ENCODE results near the gene PCDHGA1. TPM values are rescaled to one million over a fixed set of nuclear protein-coding genes. Genes with fewer than 3 reads are reported as not detected.

Gene PCDHGA1
- polyA plus RNA-seq: 0.69 TPM in 1 of 2 replicates, not detected in the other

DNA sequence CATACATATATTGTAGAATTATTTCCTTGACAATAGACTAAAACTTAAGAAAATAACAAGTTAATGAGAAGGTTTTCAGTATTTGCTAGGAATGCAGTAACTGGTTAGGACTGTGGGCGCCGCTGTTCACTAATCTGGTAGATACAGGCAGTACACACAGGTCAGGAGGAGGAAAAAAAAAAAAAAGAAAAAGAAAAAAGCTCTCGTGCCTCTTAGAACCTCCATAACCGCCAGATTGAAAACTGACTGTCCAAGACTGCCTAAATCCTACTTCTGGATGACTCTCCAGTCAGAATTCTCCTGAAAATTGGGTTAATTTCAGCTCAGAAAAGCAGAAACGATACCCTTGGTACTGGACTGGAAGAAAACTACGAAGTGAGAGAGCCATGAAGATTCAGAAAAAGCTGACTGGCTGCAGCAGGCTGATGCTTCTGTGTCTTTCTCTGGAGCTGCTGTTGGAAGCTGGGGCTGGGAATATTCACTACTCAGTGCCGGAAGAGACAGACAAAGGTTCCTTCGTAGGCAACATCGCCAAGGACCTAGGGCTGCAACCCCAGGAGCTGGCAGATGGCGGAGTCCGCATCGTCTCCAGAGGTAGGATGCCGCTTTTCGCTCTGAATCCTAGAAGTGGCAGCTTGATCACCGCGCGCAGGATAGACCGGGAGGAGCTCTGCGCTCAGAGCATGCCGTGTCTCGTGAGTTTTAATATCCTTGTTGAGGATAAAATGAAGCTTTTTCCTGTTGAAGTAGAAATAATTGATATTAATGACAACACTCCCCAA is at the start of gene PCDHGA1:
PCDHGA1 (plus strand) TSS at position 216 of the 782 bp plus-strand sequence.

DNA sequence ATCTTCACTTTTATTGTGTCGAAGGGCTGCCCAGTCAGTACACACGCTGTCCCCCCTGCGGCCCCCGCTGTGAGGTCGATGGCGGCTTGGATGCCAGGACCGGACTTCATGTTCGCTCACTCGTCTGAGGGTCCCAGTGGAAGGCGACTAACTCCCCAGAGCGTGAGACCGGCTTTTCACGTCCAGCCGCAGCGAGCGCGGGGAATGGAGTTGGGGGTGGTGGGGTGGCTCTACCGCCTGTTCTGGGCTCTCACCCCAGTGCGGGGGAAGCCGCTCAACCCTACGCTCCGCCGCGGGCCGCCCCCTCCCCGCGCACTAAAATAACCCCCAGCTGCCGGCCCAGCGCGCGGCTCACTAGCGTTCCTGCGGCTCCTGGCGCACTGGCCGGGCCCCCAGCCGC is 26.6 kb upstream of the PCDHGA1 start, which contains the start of gene SLC25A2:
SLC25A2 (minus strand) TSS at position 294 of the 400 bp plus-strand sequence; CDS start at position 110, 184 bp downstream.

DNA sequence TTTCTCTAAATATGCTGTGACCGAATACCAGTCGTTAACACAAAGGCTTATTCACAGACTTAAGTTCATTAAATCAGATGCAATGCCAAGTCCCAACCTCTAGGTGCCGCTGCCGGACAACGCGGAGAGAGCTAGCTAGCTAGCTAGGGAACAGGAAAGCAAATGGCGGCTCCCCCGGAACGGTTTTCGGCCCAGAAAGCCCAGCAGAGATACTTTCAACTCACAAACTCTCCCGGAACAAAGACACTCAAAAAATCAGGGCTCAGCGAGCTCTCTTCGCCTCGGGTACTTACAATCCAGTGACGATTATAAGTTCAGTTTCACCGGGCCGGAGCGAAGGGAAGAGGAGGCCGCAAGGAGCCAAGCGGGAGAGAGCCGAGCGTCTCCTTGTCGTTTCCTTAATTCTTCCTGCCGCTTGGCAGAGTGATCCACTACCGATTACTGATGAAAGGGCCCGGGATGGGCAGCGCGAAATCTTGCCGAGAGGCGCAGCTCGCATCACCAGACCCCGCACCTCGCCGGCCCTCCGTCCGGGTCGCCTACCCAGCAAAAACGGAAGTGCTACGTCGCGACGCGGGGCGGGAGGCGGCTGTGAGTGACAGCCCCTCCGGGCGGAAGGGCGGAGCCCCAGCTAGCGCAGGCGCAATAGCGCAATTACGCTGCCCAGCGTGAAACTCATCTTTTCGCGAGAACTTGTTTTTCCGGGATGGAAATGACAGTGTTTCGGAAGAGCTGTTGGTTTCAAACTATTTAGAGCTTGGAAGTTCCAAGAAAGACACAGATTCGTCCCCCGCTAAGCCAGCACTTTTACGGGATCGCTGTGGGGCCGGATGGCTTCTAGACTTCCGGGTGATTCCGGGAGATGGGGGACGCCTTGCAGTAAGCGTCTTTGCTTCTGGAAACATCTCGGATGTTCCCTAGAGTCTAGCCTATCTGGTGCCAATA is 9.8 kb upstream of the PCDHGA1 start, which contains the start of gene TAF7:
TAF7 (minus strand) TSS at position 560 of the 945 bp plus-strand sequence. CDS start 740 bp downstream, outside the sequence.

DNA sequence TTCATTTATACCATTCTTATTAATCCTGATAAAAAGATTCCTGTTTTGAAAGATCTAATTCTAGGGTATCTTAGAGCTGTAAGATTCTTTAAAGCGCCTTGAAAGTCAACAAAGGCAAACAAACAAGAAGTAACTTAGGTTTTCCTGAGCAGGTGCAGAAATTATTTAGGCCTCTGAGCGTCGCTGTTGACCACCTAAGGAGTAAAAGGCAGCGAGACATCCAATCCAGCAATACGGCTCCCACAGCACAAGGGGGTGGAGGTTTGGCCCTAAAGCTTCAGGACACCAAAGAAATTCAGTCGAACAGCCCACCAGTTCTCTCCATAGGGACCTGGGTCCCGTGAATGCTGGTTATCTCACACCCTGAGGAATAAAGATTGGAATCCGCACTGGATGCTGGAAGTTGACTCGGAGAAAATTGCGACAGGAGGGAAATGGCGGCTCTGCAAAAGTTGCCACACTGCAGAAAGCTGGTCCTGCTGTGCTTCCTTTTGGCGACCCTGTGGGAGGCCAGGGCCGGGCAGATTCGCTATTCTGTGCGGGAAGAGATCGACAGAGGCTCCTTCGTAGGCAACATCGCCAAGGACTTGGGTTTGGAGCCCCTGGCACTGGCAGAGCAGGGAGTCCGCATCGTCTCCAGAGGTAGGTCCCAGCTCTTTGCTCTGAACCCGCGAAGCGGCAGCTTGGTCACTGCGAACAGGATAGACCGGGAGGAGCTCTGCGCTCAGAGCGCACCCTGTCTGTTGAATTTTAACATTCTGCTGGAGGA is 8.4 kb downstream of the PCDHGA1 start, which contains the start of gene PCDHGA2:
PCDHGA2 (plus strand) TSS at position 223 of the 769 bp plus-strand sequence.

DNA sequence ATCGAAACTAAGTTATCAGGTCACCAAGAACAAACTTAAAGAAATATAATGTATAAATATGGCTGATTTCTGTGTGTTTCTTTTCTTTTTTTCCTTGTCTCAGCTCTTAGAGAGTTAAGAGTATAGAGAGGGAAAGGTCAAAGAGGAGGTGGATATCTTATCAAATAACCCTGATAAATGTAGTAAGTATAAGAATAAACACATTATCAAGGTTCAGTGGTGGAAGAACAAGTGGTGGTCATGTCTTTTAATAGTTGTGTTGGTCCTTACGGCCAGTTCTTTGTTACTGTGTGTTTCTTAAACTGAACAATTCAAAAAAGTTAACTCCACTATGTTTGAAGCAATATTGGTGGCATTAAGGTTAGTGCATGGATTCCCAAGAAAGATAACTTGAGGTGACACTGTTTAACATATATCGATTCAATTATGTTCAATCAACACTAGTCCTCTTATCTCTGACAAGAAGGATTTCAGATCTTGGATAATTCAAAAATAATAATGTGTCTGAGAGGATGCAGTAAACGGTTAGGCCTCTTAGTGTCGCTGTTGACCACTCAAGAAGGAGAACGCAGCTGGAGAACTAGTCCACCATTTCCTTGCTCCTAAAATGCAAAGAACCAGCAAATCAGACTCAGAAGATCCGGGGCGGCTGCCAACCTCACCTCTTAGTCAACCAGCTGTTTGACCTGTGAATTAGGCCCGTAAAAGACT is 13.1 kb downstream of the PCDHGA1 start, which contains the start of gene PCDHGA3:
PCDHGA3 (plus strand) TSS at position 588 of the 711 bp plus-strand sequence. CDS start 205 bp downstream, outside the sequence.

DNA sequence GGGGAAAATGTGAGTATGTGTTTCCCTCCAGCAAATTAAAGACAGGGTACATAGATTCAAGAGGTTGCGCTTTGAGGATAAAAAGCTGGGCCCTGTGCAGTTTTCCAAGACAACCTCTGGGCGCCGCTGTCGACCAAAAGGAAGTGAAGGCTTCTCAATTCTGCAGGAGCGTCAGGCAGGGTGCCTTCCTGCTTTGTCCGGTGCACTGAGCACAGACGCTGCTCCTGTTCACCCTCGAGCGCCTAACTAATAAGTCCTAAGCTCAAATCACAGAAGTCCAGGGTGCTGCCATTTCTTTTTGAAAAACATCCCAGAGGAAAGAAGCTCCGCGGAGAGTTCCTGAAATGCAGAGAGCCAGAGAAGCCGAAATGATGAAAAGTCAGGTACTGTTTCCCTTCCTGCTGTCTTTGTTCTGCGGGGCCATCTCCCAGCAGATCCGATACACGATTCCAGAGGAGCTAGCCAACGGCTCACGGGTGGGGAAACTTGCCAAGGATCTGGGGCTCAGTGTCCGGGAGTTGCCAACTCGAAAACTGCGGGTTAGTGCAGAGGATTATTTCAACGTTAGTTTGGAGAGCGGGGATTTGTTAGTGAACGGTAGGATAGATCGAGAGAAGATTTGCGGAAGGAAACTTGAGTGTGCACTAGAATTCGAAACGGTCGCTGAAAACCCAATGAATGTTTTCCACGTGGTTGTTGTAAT is 19.8 kb downstream of the PCDHGA1 start, which contains the start of gene PCDHGB1:
PCDHGB1 (plus strand) TSS at position 183 of the 703 bp plus-strand sequence; CDS start at position 345, 162 bp downstream.

DNA sequence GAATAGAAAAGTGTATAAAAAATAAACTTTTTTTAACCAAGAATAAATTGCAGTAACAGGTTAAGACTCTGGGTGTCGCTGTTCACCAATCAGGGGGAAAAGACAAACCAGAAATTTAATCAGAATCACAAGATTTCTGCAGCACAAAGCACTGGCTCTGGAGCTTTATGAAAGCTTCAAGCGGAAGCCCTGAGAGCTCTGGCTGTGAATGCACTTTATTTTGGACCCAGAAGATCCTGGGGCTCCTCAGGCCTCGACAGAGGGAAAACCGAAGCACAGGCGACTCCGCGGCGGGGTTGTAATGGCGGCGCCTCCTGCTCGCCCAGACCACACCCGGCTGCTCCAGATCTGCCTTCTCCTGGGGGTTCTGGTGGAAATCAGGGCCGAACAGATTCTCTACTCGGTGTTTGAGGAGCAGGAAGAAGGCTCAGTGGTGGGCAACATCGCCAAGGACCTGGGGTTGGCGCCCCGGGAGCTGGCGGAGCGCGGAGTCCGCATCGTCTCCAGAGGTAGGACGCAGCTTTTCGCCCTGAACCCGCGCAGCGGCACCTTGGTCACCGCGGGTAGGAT is 24.7 kb downstream of the PCDHGA1 start, which contains the start of gene PCDHGA4:
PCDHGA4 (plus strand) TSS at position 122 of the 570 bp plus-strand sequence; CDS start at position 209, 87 bp downstream.

DNA sequence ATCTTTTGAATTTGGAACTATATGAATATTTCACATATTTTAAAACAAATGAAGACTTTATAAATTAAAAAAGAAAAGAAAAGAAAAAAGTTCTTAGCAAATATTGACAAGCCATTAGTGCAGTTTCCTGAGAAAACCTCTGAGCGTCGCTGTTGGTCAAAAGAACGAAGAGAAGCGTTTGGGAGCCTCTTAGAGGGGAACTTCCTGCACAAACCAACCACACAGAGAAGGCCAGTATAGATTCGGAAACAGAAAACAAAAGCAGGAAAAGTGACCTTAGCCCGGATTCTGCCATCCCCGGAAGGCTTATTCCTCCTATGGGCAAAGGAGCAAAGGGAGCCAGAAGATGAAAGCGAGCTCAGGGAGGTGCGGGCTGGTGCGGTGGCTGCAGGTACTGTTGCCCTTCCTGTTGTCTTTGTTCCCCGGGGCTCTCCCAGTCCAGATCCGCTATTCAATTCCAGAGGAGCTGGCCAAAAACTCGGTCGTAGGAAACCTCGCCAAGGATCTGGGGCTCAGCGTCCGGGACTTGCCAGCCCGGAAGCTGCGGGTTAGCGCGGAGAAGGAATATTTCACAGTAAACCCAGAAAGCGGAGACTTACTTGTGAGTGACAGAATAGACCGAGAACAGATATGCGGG is 29.6 kb downstream of the PCDHGA1 start, which contains the start of gene PCDHGB2:
PCDHGB2 (plus strand) TSS at position 205 of the 637 bp plus-strand sequence; CDS start at position 347, 142 bp downstream.

DNA sequence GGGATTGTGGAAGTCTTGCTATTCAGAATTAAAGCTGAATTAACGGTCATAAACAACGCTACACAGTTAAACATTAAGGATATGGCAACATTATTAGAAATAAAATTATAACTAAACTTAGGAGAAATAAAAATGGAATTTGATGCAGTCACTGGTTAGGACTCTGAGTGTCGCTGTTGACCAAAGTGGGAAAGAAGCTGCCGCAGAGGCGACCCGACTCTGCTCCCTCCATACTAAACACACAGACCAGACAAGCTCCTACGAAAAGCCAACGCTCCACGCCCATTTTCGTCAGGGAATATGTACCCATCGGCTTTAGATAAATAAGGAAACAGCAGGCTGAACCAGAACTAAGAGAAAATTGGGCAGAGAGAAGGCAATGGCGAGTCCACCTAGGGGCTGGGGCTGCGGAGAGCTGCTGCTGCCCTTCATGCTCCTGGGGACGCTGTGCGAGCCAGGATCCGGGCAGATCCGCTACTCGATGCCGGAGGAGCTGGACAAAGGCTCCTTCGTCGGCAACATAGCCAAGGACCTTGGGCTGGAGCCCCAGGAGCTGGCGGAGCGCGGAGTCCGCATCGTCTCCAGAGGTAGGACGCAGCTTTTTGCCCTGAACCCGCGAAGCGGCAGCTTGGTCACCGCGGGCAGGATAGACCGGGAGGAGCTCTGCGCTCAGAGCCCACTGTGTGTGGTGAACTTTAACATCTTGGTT is 33.8 kb downstream of the PCDHGA1 start, which contains the start of gene PCDHGA5:
PCDHGA5 (plus strand) TSS at position 211 of the 709 bp plus-strand sequence; CDS start at position 380, 169 bp downstream.

DNA sequence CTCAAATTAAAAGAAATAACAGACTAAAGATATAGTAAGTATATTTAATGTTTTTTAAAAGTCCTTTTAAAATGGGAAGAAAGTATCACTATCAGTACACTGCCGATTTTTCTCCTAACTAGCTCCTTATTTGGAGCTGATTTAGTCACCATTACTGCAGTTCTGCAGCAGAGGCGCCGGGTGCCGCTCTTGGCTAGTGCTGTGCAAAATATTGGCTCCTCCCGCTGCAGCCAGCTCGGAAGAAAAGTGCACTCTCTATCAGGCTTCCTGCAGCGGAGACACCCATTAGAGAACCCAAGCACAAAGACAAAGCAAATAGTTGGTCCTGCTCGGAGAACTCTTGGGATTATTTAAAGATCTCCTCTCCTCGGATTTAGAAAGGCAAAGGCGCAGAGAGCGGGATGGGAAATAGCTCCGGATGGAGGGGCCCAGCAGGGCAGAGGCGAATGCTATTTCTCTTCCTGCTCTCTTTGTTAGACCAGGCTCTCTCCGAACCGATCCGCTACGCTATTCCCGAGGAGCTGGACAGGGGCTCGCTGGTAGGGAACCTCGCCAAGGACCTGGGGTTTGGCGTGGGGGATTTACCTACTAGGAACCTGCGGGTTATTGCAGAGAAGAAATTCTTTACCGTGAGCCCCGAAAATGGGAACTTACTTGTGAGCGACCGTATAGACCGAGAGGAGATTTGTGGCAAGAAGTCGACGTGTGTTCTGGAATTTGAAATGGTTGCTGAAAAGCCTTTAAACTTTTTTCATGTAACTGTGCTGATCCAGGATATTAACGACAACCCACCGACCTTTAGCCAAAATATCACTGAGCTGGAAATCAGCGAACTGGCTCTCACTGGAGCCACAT is 39.9 kb downstream of the PCDHGA1 start, which contains the start of gene PCDHGB3:
PCDHGB3 (plus strand) TSS at position 249 of the 855 bp plus-strand sequence; CDS start at position 402, 153 bp downstream.

DNA sequence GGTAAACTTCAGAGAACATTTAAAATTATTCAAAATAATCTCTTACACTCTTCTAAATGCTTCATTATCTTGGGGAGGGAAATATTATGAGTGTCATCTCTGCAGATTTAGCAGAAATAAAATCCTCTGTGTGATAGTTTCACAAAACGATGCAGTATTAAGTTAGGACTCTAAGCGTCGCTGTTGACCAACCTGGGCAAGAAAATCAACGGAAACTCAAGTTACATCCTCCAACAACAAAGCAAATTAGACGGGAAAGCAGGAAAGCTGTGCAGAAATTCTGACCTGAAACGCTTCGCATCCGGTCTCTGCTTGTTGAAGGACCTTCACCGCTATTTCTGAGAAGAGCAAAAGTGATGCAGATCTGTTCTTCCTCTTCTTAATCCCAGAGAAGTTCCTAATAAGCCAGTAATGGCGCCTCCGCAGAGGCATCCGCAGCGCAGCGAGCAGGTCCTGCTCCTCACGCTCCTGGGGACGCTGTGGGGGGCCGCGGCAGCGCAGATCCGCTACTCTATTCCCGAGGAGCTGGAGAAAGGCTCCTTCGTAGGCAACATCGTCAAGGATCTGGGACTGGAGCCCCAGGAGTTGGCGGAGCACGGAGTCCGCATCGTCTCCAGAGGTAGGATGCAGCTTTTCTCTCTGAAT is 43.5 kb downstream of the PCDHGA1 start, which contains the start of gene PCDHGA6:
PCDHGA6 (plus strand) TSS at position 219 of the 645 bp plus-strand sequence; CDS start at position 412, 193 bp downstream.

DNA sequence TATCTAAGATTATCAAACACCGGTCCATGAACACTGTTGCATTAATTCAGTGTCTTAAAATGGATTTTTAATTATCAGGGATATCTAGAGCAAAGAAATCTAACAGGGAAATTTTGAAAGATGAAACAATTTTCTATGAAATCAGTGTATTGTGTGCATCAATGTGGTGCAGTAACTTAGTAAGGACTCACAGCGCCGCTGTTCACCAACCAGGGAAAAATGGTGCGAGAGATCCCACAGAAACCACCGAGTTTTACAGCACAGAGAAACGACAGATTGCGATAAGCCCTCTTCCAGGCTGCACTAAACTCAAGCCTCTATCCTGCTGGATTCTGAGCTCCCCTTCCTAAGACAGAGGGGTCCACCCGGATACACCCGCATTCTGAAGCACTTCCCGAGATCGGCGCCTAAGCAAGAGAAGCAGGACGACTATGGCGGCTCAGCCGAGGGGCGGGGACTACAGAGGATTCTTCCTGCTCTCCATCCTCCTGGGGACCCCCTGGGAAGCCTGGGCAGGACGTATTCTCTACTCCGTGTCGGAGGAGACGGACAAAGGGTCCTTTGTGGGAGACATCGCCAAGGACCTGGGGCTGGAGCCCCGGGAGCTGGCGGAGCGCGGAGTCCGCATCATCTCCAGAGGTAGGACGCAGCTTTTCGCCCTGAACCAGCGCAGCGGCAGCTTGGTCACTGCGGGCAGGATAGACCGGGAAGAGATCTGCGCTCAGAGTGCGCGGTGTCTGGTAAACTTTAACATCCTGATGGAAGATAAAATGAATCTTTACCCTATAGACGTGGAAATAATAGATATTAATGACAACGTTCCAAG is 52.4 kb downstream of the PCDHGA1 start, which contains the start of gene PCDHGA7:
PCDHGA7 (plus strand) TSS at position 274 of the 826 bp plus-strand sequence; CDS start at position 432, 158 bp downstream.

DNA sequence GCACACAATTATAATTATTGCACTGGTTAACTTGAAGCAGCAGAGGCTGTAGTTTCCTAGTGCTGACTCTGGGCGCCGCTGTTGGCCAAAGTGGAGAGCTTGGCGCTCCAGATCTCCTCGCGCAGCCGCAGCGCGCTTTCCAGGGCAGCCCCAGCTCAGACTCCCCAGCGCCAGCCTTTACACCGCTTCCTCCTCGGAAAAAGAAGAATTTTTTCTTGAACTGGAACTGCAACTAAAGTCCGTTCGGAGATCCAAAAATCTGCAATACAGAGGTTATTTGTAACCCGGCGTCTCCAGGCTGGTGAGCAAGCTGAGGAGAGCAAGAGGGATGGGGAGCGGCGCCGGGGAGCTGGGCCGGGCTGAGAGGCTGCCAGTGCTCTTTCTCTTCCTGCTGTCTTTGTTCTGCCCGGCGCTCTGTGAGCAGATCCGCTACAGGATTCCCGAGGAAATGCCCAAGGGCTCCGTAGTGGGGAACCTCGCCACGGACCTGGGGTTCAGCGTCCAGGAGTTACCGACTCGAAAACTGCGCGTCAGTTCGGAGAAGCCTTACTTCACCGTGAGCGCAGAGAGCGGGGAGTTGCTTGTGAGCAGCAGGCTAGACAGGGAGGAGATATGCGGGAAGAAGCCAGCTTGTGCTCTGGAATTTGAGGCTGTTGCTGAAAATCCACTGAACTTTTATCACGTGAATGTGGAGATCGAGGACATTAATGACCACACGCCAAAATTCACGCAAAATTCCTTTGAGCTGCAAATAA is 57.4 kb downstream of the PCDHGA1 start, which contains the start of gene PCDHGB4:
PCDHGB4 (plus strand) TSS at position 142 of the 755 bp plus-strand sequence; CDS start at position 329, 187 bp downstream.

DNA sequence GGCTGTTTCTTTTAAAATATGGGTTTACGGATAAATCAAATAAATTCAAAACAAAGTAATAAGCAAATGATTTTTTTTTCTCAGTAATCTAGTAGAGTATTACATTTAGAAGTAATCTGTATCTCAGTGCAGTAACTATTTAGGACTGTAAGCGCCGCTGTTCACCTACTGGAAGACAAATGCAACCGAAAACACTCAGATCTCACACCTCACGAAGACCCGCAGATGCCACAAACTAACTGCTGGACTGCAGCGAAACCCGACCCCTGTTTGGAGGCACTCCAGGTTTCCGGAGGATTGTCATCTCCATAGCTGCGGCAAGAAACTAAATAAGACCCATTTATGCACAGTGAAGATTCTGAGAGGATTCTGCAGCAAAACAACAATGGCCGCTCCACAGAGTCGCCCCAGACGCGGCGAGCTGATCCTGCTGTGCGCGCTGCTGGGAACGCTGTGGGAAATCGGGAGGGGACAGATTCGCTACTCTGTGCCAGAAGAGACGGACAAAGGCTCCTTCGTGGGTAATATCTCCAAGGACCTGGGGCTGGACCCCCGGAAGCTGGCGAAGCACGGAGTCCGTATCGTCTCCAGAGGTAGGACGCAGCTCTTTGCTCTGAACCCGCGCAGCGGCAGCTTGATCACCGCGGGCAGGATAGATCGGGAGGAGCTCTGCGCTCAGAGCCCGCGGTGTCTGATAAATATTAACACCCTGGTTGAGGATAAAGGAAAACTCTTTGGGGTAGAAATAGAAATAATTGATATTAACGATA is 62.3 kb downstream of the PCDHGA1 start, which contains the start of gene PCDHGA8:
PCDHGA8 (plus strand) TSS at position 205 of the 770 bp plus-strand sequence; CDS start at position 386, 181 bp downstream.

All from Purkinje cell (primary cell).